GM12872 (cell line): ENCODE measurements around the gene TTC7B.

Source experiments
- CTCF ChIP-seq: IDR thresholded peaks from 3 replicates; pipeline ENCODE4 v1.5.1; 2011; ENCODE audit warnings: low read depth, mild to moderate bottlenecking, low read length, moderate library complexity; ENCODE audit not compliant: insufficient read depth

TTC7B gene

DNA sequence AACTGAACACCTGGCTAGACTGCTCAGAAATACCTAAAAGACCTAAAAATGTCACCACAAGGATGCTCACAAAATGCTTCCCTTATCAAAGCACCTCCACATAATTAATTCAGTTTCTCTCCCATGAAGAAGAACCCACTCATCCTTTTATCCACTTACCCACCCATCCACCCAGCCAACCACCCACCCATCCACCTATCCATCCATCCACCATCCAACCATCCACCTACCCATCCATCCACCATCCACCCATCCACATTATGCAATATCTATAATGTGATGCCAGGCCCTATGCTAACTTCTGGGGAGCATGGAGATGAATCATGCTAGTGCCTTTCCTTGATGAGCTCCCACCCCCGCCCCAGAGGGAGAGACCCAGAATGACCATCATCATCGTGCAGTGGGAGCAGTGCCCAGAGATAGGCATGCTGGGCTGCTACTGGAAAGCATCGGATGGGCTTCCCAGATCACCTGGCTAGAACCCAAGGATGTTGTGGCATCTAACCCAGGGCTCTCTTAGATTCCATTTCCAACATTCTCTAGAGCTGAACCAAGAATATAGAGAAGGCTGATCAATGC is 166.6 kb downstream of the TTC7B start:
- no peak for TF ChIP-seq CTCF

- TF ChIP-seq CTCF = no peak
These were observed 167.1 kb downstream of the TTC7B start for GRCh38 chr14:90649083-90649482.

DNA sequence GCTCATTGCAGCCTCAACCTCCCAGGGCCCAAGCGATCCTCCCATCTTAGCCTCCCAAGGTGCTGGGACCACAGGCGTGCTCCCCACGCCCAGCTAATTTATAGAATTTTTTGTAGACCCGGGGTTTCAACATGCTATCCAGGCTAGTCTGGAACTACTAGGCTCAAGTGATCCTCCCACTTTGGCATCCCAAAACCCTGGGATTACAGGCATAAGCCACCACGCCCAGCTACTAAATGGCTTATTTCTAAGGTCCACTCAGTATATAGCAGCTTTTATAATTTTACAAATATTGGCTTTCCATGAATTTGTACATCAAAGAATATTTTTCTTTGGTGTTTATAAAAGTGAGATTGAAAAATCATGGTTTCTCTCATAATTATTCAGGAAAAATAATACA is 167.8 kb downstream of the TTC7B start:
- no peak for TF ChIP-seq CTCF

GRCh38 chr14:90647473-90648005 is 168.7 kb downstream of the TTC7B start:
- TF ChIP-seq CTCF = no peak

- TF ChIP-seq CTCF = no peak
These were observed 170.3 kb downstream of the TTC7B start for GRCh38 chr14:90645842-90646443.

- no peak for TF ChIP-seq CTCF
These were observed 171.3 kb downstream of the TTC7B start for GRCh38 chr14:90644882-90645281.

GRCh38 chr14:90643982-90644670 is 172.1 kb downstream of the TTC7B start:
- TF ChIP-seq CTCF = no peak
